SK-N-SH treated with all-trans-retinoic acid at 6 μM for 48 hours (cell line): ENCODE data around the gene SLC6A5.

ENCODE experiments used
- ATAC-seq: fragments of 200-7000 bp; cut with Tn5 transposase; 3 replicates; pipeline ENCODE4 v1.9.1; 2020; ENCODE audit warnings: mild to moderate bottlenecking, moderate library complexity
- ARNTL ChIP-seq: fragments of 450-650 bp; formaldehyde crosslinking; IDR thresholded peaks from 2 replicates; pipeline ENCODE4 v1.5.0; 2020; ENCODE audit warnings: low read depth, mild to moderate bottlenecking, moderate library complexity, borderline replicate concordance
- BACH2 ChIP-seq: fragments of 250-450 bp; sonication (Bioruptor Pico); IDR thresholded peaks from 2 replicates; pipeline ENCODE4 v1.9.0; 2021; ENCODE audit warnings: mild to moderate bottlenecking, borderline replicate concordance
- CSDC2 ChIP-seq: fragments of 250-450 bp; sonication (Bioruptor Pico); IDR thresholded peaks from 2 replicates; pipeline ENCODE4 v1.5.0; 2020; ENCODE audit warnings: mild to moderate bottlenecking, moderate library complexity
- GLIS3 ChIP-seq: fragments of 250-450 bp; sonication (Bioruptor Pico); IDR thresholded peaks from 2 replicates; pipeline ENCODE4 v1.5.0; 2020; ENCODE audit warnings: mild to moderate bottlenecking, moderate library complexity
- ISL1 ChIP-seq: fragments of 250-450 bp; sonication (Bioruptor Pico); IDR thresholded peaks from 2 replicates; pipeline ENCODE4 v2.1.2; 2022; ENCODE audit warnings: mild to moderate bottlenecking, moderate library complexity
- PATZ1 ChIP-seq: fragments of 250-450 bp; sonication (Bioruptor Pico); IDR thresholded peaks from 2 replicates; pipeline ENCODE4 v1.8.0; 2020; ENCODE audit warnings: mild to moderate bottlenecking, moderate library complexity, borderline replicate concordance
- POU6F1 ChIP-seq: fragments of 250-450 bp; sonication (Bioruptor Pico); IDR thresholded peaks from 2 replicates; pipeline ENCODE4 v1.8.0; 2021; ENCODE audit warnings: low read depth, mild to moderate bottlenecking, moderate library complexity, borderline replicate concordance
- PPARA ChIP-seq: fragments of 250-450 bp; sonication (Bioruptor Pico); IDR thresholded peaks from 2 replicates; pipeline ENCODE4 v1.5.0; 2020; ENCODE audit warnings: mild to moderate bottlenecking, borderline replicate concordance
- RARB ChIP-seq: fragments of 250-450 bp; sonication (Bioruptor Pico); IDR thresholded peaks from 2 replicates; pipeline ENCODE4 v1.8.0; 2021; ENCODE audit warnings: mild to moderate bottlenecking, moderate library complexity
- TCF4 ChIP-seq: fragments of 250-450 bp; sonication (Bioruptor Pico); IDR thresholded peaks from 2 replicates; pipeline ENCODE4 v1.8.0; 2021; ENCODE audit warnings: mild to moderate bottlenecking, moderate library complexity, borderline replicate concordance
- TSHZ2 ChIP-seq: fragments of 250-450 bp; sonication (Bioruptor Pico); IDR thresholded peaks from 2 replicates; pipeline ENCODE4 v1.5.0; 2020; ENCODE audit warnings: mild to moderate bottlenecking, moderate library complexity
- ZC3H10 ChIP-seq: fragments of 250-450 bp; sonication (Bioruptor Pico); IDR thresholded peaks from 2 replicates; pipeline ENCODE4 v1.5.1; 2021; ENCODE audit warnings: mild to moderate bottlenecking, moderate library complexity
- ZFP3 ChIP-seq: fragments of 250-450 bp; sonication (Bioruptor Pico); IDR thresholded peaks from 2 replicates; pipeline ENCODE4 v1.5.0; 2020; ENCODE audit warnings: mild to moderate bottlenecking, moderate library complexity
- ZFP30 ChIP-seq: fragments of 450-650 bp; formaldehyde crosslinking; IDR thresholded peaks from 2 replicates; pipeline ENCODE4 v1.5.0; 2022; ENCODE audit warnings: mild to moderate bottlenecking, moderate library complexity
- ZNF565 ChIP-seq: fragments of 450-650 bp; formaldehyde crosslinking; conservative IDR thresholded peaks from 2 replicates; pipeline ENCODE4 v1.5.0; 2020; ENCODE audit warnings: low read depth, mild to moderate bottlenecking, moderate library complexity
- ZNF8 ChIP-seq: fragments of 450-650 bp; formaldehyde crosslinking; IDR thresholded peaks from 2 replicates; pipeline ENCODE4 v1.5.0; 2020; ENCODE audit warnings: mild to moderate bottlenecking, moderate library complexity
- TF ChIP-seq, protein P1 (sequence below): fragments of 250-450 bp; sonication (Bioruptor Pico); IDR thresholded peaks from 2 replicates; pipeline ENCODE4 v1.5.1; 2021; ENCODE audit warnings: mild to moderate bottlenecking, moderate library complexity
- TF ChIP-seq, protein P2 (sequence below): fragments of 250-450 bp; sonication (Bioruptor Pico); IDR thresholded peaks from 2 replicates; pipeline ENCODE4 v1.5.1; 2020; ENCODE audit warnings: low read depth, mild to moderate bottlenecking, moderate library complexity

Gene SLC6A5

DNA sequence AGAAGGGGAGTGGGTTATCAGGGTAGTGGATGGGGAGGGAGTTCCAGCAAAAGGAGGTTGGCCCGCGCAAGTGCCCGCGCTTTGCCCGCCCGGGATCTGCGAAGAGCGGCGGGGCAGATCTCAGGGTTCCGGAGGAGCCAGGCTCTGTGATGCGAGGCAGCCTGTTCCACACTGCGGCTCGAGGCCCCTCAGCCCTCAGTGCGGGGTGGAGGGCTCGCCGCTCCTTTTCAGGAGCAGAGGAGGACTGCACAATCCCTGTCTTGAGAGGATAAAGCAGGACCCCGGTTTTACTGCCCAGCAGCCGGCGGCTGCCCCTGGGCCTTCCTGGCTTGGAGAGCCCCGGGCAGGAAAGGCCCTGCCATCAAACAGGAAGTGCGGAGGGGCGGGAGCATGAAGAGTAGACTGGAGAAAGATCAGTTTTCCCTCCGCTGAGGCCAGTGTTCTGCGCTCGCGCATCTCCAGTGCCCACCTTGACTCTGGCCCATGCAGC, 6.2 kb downstream of the SLC6A5 start:
- no peak for TF ChIP-seq ISL1
- no peak for TF ChIP-seq ARNTL
- no peak for TF ChIP-seq ZC3H10 (CRISPR knock-in tag)
- no peak for TF ChIP-seq TSHZ2 (CRISPR knock-in tag)
- TF ChIP-seq PATZ1 (CRISPR knock-in tag) = no peak
- TF ChIP-seq TCF4 (CRISPR knock-in tag) = no peak
- TF ChIP-seq CSDC2 (CRISPR knock-in tag) = no peak
- TF ChIP-seq, protein P1, sequence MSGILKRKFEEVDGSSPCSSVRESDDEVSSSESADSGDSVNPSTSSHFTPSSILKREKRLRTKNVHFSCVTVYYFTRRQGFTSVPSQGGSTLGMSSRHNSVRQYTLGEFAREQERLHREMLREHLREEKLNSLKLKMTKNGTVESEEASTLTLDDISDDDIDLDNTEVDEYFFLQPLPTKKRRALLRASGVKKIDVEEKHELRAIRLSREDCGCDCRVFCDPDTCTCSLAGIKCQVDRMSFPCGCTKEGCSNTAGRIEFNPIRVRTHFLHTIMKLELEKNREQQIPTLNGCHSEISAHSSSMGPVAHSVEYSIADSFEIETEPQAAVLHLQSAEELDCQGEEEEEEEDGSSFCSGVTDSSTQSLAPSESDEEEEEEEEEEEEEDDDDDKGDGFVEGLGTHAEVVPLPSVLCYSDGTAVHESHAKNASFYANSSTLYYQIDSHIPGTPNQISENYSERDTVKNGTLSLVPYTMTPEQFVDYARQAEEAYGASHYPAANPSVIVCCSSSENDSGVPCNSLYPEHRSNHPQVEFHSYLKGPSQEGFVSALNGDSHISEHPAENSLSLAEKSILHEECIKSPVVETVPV (CRISPR knock-in tag) = no peak
- TF ChIP-seq ZNF565 (CRISPR knock-in tag) = no peak
- no peak for TF ChIP-seq ZFP30 (CRISPR knock-in tag)
- TF ChIP-seq BACH2 (CRISPR knock-in tag) = no peak
- TF ChIP-seq ZFP3 (CRISPR knock-in tag) = no peak
- TF ChIP-seq POU6F1 (CRISPR knock-in tag) = no peak
- TF ChIP-seq PPARA (CRISPR knock-in tag) = no peak
- TF ChIP-seq GLIS3 (CRISPR knock-in tag) = no peak
- TF ChIP-seq, protein P2, sequence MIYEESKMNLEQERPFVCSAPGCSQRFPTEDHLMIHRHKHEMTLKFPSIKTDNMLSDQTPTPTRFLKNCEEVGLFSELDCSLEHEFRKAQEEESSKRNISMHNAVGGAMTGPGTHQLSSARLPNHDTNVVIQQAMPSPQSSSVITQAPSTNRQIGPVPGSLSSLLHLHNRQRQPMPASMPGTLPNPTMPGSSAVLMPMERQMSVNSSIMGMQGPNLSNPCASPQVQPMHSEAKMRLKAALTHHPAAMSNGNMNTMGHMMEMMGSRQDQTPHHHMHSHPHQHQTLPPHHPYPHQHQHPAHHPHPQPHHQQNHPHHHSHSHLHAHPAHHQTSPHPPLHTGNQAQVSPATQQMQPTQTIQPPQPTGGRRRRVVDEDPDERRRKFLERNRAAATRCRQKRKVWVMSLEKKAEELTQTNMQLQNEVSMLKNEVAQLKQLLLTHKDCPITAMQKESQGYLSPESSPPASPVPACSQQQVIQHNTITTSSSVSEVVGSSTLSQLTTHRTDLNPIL (CRISPR knock-in tag) = no peak
- ATAC-seq = no peak

DNA sequence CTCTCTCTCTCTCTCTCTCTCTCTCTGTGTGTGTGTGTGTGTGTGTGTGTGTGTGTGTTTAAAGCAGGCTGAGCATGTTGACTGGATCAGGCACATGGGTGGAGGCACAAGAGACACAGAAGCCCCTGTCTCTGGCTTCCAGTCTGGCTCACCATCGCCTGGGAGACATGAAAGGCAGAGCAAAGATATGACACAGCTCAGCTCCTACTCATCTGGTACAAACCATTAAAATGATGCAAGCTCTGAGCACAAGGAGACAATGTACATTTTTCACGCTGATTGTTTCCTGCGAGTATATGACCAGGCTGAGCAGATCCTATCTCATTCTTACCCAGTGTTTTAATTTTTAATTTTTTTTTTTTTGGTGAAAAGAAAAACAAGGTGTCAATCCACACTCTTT, 9.5 kb downstream of the SLC6A5 start:
- no peak for TF ChIP-seq TSHZ2 (CRISPR knock-in tag)
- TF ChIP-seq ZC3H10 (CRISPR knock-in tag) = no peak
- TF ChIP-seq PATZ1 (CRISPR knock-in tag) = no peak
- TF ChIP-seq ZNF565 (CRISPR knock-in tag) = no peak
- TF ChIP-seq ZFP30 (CRISPR knock-in tag) = no peak
- TF ChIP-seq RARB (CRISPR knock-in tag) = no peak
- TF ChIP-seq, protein P2 (CRISPR knock-in tag) = no peak
- TF ChIP-seq ZFP3 (CRISPR knock-in tag) = no peak
- TF ChIP-seq ZNF8 (CRISPR knock-in tag) = no peak
- no peak for TF ChIP-seq BACH2 (CRISPR knock-in tag)
- no peak for ATAC-seq
